Raji (cell line): ENCODE data around the gene ZMAT5.

Source experiments
- POLR2A ChIP-seq: IDR thresholded peaks from 2 replicates; pipeline ENCODE4 v1.6.1; 2011; ENCODE audit warnings: low read depth, low read length, control low read depth; ENCODE audit not compliant: insufficient read depth

The ZMAT5 gene

GRCh38 chr22:29695129-29695926, 71.5 kb downstream of the ZMAT5 start:
- TF ChIP-seq POLR2A = no peak

- TF ChIP-seq POLR2A = no peak
Measured at GRCh38 chr22:29693671-29694070, 73.1 kb downstream of the ZMAT5 start.

GRCh38 chr22:29693161-29693560, 73.6 kb downstream of the ZMAT5 start:
- TF ChIP-seq POLR2A = no peak

- no peak for TF ChIP-seq POLR2A
Measured at GRCh38 chr22:29692327-29692640, 74.5 kb downstream of the ZMAT5 start.

- no peak for TF ChIP-seq POLR2A
Measured at GRCh38 chr22:29691636-29692326, 75.0 kb downstream of the ZMAT5 start.

GRCh38 chr22:29690476-29690875, 76.3 kb downstream of the ZMAT5 start:
- no peak for TF ChIP-seq POLR2A

GRCh38 chr22:29689880-29690213, 77.0 kb downstream of the ZMAT5 start:
- TF ChIP-seq POLR2A = no peak

GRCh38 chr22:29689206-29689879, 77.5 kb downstream of the ZMAT5 start:
- TF ChIP-seq POLR2A = no peak

GRCh38 chr22:29684244-29684643, 82.6 kb downstream of the ZMAT5 start:
- TF ChIP-seq POLR2A = no peak

- TF ChIP-seq POLR2A = no peak
Measured at GRCh38 chr22:29683536-29683935, 83.3 kb downstream of the ZMAT5 start.
